OCI-LY3 (cell line): ENCODE data around the gene FN1.

Experiments used
- EZH2phosphoT487 ChIP-seq: fragments of 200-600 bp; shearing (Covaris generic); IDR thresholded peaks from 2 replicates; pipeline ENCODE4 v1.6.1; 2018; ENCODE audit warnings: antibody characterized with exemption, mixed run types, low read depth
- TF ChIP-seq, protein P1 (sequence below): fragments of 200-600, 300-600 bp; sonication (generic); IDR thresholded peaks from 2 replicates; pipeline ENCODE4 v1.5.1; 2014; ENCODE audit warnings: antibody characterized with exemption, low read length, low read depth

DNA sequence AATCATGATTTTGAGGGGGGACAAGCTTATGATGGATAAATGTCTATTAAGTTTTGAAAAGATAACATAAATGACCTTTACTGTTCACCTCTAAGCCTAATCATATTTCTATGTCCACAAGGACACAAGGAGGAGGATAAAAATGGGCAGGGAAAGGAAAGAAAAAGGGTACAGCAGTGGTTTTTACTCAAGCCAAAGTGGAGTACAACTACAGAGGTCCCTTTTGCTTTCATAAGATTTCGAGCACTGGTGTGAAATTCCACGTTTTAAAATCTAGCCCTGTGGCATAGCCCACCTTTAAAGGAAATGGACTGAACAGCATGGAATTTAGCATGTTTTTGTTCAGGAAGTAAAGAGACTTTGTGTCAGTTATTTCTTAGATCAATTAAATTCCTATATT lies 19.2 kb downstream of the FN1 start:
- TF ChIP-seq, protein P1, sequence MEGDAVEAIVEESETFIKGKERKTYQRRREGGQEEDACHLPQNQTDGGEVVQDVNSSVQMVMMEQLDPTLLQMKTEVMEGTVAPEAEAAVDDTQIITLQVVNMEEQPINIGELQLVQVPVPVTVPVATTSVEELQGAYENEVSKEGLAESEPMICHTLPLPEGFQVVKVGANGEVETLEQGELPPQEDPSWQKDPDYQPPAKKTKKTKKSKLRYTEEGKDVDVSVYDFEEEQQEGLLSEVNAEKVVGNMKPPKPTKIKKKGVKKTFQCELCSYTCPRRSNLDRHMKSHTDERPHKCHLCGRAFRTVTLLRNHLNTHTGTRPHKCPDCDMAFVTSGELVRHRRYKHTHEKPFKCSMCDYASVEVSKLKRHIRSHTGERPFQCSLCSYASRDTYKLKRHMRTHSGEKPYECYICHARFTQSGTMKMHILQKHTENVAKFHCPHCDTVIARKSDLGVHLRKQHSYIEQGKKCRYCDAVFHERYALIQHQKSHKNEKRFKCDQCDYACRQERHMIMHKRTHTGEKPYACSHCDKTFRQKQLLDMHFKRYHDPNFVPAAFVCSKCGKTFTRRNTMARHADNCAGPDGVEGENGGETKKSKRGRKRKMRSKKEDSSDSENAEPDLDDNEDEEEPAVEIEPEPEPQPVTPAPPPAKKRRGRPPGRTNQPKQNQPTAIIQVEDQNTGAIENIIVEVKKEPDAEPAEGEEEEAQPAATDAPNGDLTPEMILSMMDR = no peak
- no peak for TF ChIP-seq EZH2phosphoT487
